GM12878 (cell line): Measurements from ENCODE around the gene JADE2. TPM values are rescaled to one million over a fixed set of nuclear protein-coding genes. Genes with fewer than 3 reads are reported as not detected.
A peak's percentile ranks its signal among the peaks of the same experiment; 100 is the strongest.

Experiments used
- ATAC-seq: fragments of 200-7000 bp; cut with Tn5 transposase; 3 replicates; pipeline ENCODE4 v1.9.1; 2020; ENCODE audit warnings: mild to moderate bottlenecking, moderate library complexity
- BruUV-seq: library from RNA; stranded (reverse); fragments of 400-500 nt; replicated peaks from 2 replicates; lab custom pipeline; 2021; lab: Mats Ljungman, UMichigan
- CTCF ChIA-PET: fragments of 300-600 bp; sonication (Branson Sonifier 250); formaldehyde crosslinking; extraction: SDS; loops from one replicate; lab custom pipeline; 2021; ENCODE audit warnings: inconsistent platforms; lab: Yijun Ruan, JAX
- POLR2A ChIA-PET: fragments of 350-600 bp; formaldehyde crosslinking; extraction: SDS; loops from one replicate; lab custom pipeline; 2021; ENCODE audit warnings: inconsistent platforms; lab: Charles Lee
- RAD21 ChIA-PET: fragments of 300-600 bp; sonication (Branson Sonifier 250); formaldehyde crosslinking; loops from one replicate; lab custom pipeline; 2023; ENCODE audit warnings: antibody characterized with exemption; ENCODE audit not compliant: unreplicated experiment; lab: Charles Lee
- SMC1A ChIA-PET: fragments of 300-600 bp; sonication (Branson Sonifier 250); formaldehyde crosslinking; loops from one replicate; lab custom pipeline; 2023; ENCODE audit not compliant: unreplicated experiment, uncharacterized antibody; lab: Charles Lee
- DNase-seq: peaks from one replicate; pipeline ENCODE4 v3.0.0-alpha.2; 2011; ENCODE audit warnings: low read depth, low spot score
- FAIRE-seq: peaks from 3 replicates; lab custom pipeline; 2011; peaks lifted over from hg19 to GRCh38; lab: Jason Lieb, UNC
- H2AFZ ChIP-seq: 2 replicates; pipeline ENCODE4 v1.6.0; 2011; ENCODE audit warnings: low read depth, low read length, control low read depth; ENCODE audit not compliant: control insufficient read depth
- H3K27ac ChIP-seq: 2 replicates; pipeline ENCODE4 v1.5.1; 2011; ENCODE audit warnings: control low read depth; ENCODE audit not compliant: control insufficient read depth, insufficient read depth
- H3K27me3 ChIP-seq, 2 experiments: replicated peaks in 1 of 2; 2 replicates each; pipeline versions ENCODE4 v1.6.0 to v1.6.1; 2011; ENCODE audit warnings: low read length in 1 of 2; ENCODE audit not compliant: control insufficient read depth in 2 of 2, insufficient read depth in 2 of 2
- H3K36me3 ChIP-seq, 2 experiments: 2 replicates each; pipeline ENCODE4 v1.5.1; 2011; ENCODE audit warnings: low read length in 1 of 2; ENCODE audit not compliant: control insufficient read depth in 2 of 2, insufficient read depth in 2 of 2
- H3K4me1 ChIP-seq: 2 replicates; pipeline ENCODE4 v1.6.1; 2011; ENCODE audit warnings: mild to moderate bottlenecking, low read length, moderate library complexity, mixed read lengths; ENCODE audit not compliant: control insufficient read depth, insufficient read depth
- H3K4me2 ChIP-seq: 2 replicates; pipeline ENCODE4 v1.6.0; 2011; ENCODE audit warnings: control low read depth; ENCODE audit not compliant: control insufficient read depth, insufficient read depth
- H3K4me3 ChIP-seq: fragments of 200-600 bp; sonication (generic); 2 replicates; pipeline ENCODE4 v1.5.1; 2016
- H3K79me2 ChIP-seq: 2 replicates; pipeline ENCODE4 v1.6.0; 2011; ENCODE audit warnings: low read length; ENCODE audit not compliant: control insufficient read depth, insufficient read depth
- H3K9ac ChIP-seq: 2 replicates; pipeline ENCODE4 v1.8.0; 2011; ENCODE audit warnings: low read length, control low read depth, mixed read lengths; ENCODE audit not compliant: control insufficient read depth, insufficient read depth
- H3K9me3 ChIP-seq: replicated peaks from 3 replicates; pipeline ENCODE4 v1.5.1; 2011; ENCODE audit warnings: mild to moderate bottlenecking, low read length; ENCODE audit not compliant: control insufficient read depth, insufficient read depth
- H4K20me1 ChIP-seq: 2 replicates; pipeline ENCODE4 v1.6.0; 2011; ENCODE audit not compliant: control insufficient read depth, insufficient read depth
- ATF7 ChIP-seq: fragments of 450-650 bp; IDR thresholded peaks from 2 replicates; pipeline ENCODE4 v1.6.1; 2016; ENCODE audit warnings: low read depth, mild to moderate bottlenecking
- BHLHE40 ChIP-seq, 2 experiments: fragments of 450-650 bp in 1 of 2; IDR thresholded peaks; 2 replicates each; pipeline ENCODE4 v1.6.1; 2011 to 2017; ENCODE audit warnings: low read depth in 2 of 2, borderline replicate concordance in 1 of 2, improper control_type of control experiment in 1 of 2, low read length in 1 of 2, mild to moderate bottlenecking in 1 of 2
- CBX3 ChIP-seq: fragments of 200-600 bp; sonication (generic); IDR thresholded peaks from 2 replicates; pipeline ENCODE4 v1.6.1; 2016; ENCODE audit warnings: low read depth, borderline replicate concordance
- CREB1 ChIP-seq: IDR thresholded peaks from 2 replicates; pipeline ENCODE4 v1.6.1; 2012; ENCODE audit warnings: low read depth, mild to moderate bottlenecking, inconsistent platforms
- ELK1 ChIP-seq: IDR thresholded peaks from 2 replicates; pipeline ENCODE4 v1.6.1; 2012; ENCODE audit warnings: low read depth, low read length, improper control_type of control experiment
- HCFC1 ChIP-seq: fragments of 150-350 bp; IDR thresholded peaks from 2 replicates; pipeline ENCODE4 v1.6.1; 2014; ENCODE audit warnings: low read length
- JUNB ChIP-seq: IDR thresholded peaks from 2 replicates; pipeline ENCODE4 v1.6.1; 2016; ENCODE audit warnings: antibody characterized with exemption, mild to moderate bottlenecking
- MEF2A ChIP-seq: IDR thresholded peaks from 2 replicates; pipeline ENCODE4 v1.6.1; 2011; ENCODE audit warnings: low read depth, mild to moderate bottlenecking, low read length, moderate library complexity; ENCODE audit not compliant: insufficient read depth
- NFIC ChIP-seq: IDR thresholded peaks from 2 replicates; pipeline ENCODE4 v1.6.1; 2012; ENCODE audit warnings: low read depth, mild to moderate bottlenecking, inconsistent platforms, low read length, moderate library complexity
- NFYB ChIP-seq: IDR thresholded peaks from 2 replicates; pipeline ENCODE4 v1.6.1; 2011; ENCODE audit warnings: low read depth, mild to moderate bottlenecking, low read length, improper control_type of control experiment, moderate library complexity; ENCODE audit not compliant: insufficient read depth
- NR2F1 ChIP-seq: fragments of 450-650 bp; conservative IDR thresholded peaks from 2 replicates; pipeline ENCODE4 v1.6.1; 2017; ENCODE audit warnings: mild to moderate bottlenecking
- NRF1 ChIP-seq: conservative IDR thresholded peaks from 2 replicates; pipeline ENCODE4 v1.6.1; 2011; ENCODE audit warnings: mild to moderate bottlenecking, low read depth, low read length, improper control_type of control experiment
- PBX3 ChIP-seq: IDR thresholded peaks from 2 replicates; pipeline ENCODE4 v1.6.1; 2011; ENCODE audit warnings: mild to moderate bottlenecking, low read depth, low read length, moderate library complexity; ENCODE audit not compliant: insufficient replicate concordance
- RCOR1 ChIP-seq: conservative IDR thresholded peaks from 2 replicates; pipeline ENCODE4 v1.6.1; 2012; ENCODE audit warnings: low read depth, low read length, improper control_type of control experiment
- RFX5 ChIP-seq: IDR thresholded peaks from 2 replicates; pipeline ENCODE4 v1.6.1; 2011; ENCODE audit warnings: low read depth, low read length, improper control_type of control experiment
- RUNX3 ChIP-seq: IDR thresholded peaks from 2 replicates; pipeline ENCODE4 v1.6.1; 2012; ENCODE audit warnings: low read length, inconsistent platforms
- SMAD5 ChIP-seq: IDR thresholded peaks from 2 replicates; pipeline ENCODE4 v1.6.1; 2016; ENCODE audit warnings: antibody characterized with exemption, low read depth
- ZNF592 ChIP-seq: fragments of 450-650 bp; IDR thresholded peaks from 2 replicates; pipeline ENCODE4 v1.6.1; 2017; ENCODE audit warnings: mild to moderate bottlenecking, moderate library complexity
- WGBS: methylation state at CpG from one replicate; pipeline ENCODE4 v1.1.6; 2016; ENCODE audit warnings: low lambda C conversion rate; ENCODE audit not compliant: insufficient replicate concordance, insufficient coverage; ENCODE audit errors: missing lambda C conversion rate; 5-methylcytosine and 5-hydroxymethylcytosine counted together
- in situ Hi-C: fragments of 300-500 bp; cut with MboI; formaldehyde crosslinking; loops from 9 replicates; pipeline ENCODE4 v1.14.3; 2018; ENCODE audit warnings: mixed read lengths
- intact Hi-C: fragments of 100-400 bp; cut with micrococcal nuclease; formaldehyde crosslinking; loops from one replicate; pipeline ENCODE4 v1.14.2; 2022; ENCODE audit not compliant: unreplicated experiment
- polyA plus RNA-seq, 11 experiments: library from polyadenylated mRNA; depleted of rRNA in 4 of 11; unstranded in 6 of 11; stranded (reverse) in 5 of 11; fragments of >200 nt; fragmentation: Nextera tagmentation in 4 of 11; fragmentation: Illumina TruSeq in 1 of 11; extraction: Ambion mirVana in 4 of 11; extraction: Trizol in 1 of 11; gene quantifications; 1 replicate in 1 of 11; 2 replicates in 10 of 11; pipeline versions ENCODE4 v1.2.1 to v1.2.3, GENCODE V29; 2011 to 2016; ENCODE audit warnings: inconsistent platforms in 2 of 11, missing spikeins in 2 of 11, low read depth in 1 of 11
- total RNA-seq, 4 experiments: library from RNA; depleted of rRNA in 3 of 4; stranded (reverse); fragments of >200 nt in 3 of 4; fragmentation: Illumina TruSeq in 1 of 4; extraction: Trizol in 1 of 4; gene quantifications; 2 replicates each; pipeline versions ENCODE4 v1.2.1 to v1.2.3, GENCODE V29; 2013 to 2021

The JADE2 gene
- total and polyA plus RNA-seq, 10 of the 15 experiments (the other 5 are each of a cell fraction or from before 2014, with no cell fraction given): 1.5 to 67.0 (median 22.4) TPM

- ATAC-seq: peak; percentile 91
- BruUV-seq: no TSS peak
- FAIRE-seq: no peak
- no peaks in the 10 kb centered on the region for H4K20me1 ChIP-seq
- H3K9me3 ChIP-seq: no peaks in the 10 kb centered on the region
- peaks cover 10% of the 10 kb centered on the region; the same call in 1 of the 2 replicates for H3K4me1 ChIP-seq
- ChIA-PET RAD21 (no interaction called here), POLR2A (interaction anchor here (0.5 kb wide), 1 partner anchor 250 kb away, joined by 9 read pairs; no protein-coding TSS in a partner anchor), SMC1A (interaction anchor here (1.4 to 1.5 kb wide), 2 partner anchors 10 to 15 kb away, joined by 6 to 8 read pairs; no protein-coding TSS in a partner anchor), CTCF (interaction anchor here (0.9 to 1.7 kb wide), 3 partner anchors 11 to 16 kb away, joined by 4 to 11 read pairs (median 8); no protein-coding TSS in a partner anchor)
- no peak for DNase-seq
- intact Hi-C loops: no loop called here
- H2AFZ ChIP-seq: no peak overlapping the region
- no peaks in the 10 kb centered on the region; the same call in 1 of the 2 replicates for H3K79me2 ChIP-seq
- no peak overlapping the region for H3K9ac ChIP-seq
- WGBS: 0% methylated on average over 1 of the region's 1 CpG
- no peak overlapping the region for H3K4me3 ChIP-seq
- H3K27ac ChIP-seq: no peak overlapping the region
- in situ Hi-C loops: no loop called here
- no peak overlapping the region for H3K4me2 ChIP-seq
- H3K36me3 ChIP-seq: peaks cover 2 to 14% of the 10 kb centered on the region in 2 experiments; a peak in 2 of 4 replicates
- no peaks in the 10 kb centered on the region for H3K27me3 ChIP-seq
- TF ChIP-seq RCOR1: no peak
- TF ChIP-seq MEF2A: 0 out of 2 replicates have a peak, but pooled peaks have one; percentile 71
- peak; percentile 31; the same call in 1 of the 2 replicates for TF ChIP-seq RUNX3
- TF ChIP-seq CBX3: no peak
- TF ChIP-seq NFYB: 0 out of 2 replicates have a peak, but pooled peaks have one; percentile 25
- TF ChIP-seq ATF7: peak; percentile 62; the same call in 1 of the 2 replicates
- TF ChIP-seq BHLHE40 (IDR thresholded peaks at IDR 0.05; ENCODE audit: borderline replicate concordance in 1 of 2, low read depth in 2 of 2, low read length in 1 of 2): no peak
- TF ChIP-seq PBX3: peak; percentile 63
- TF ChIP-seq SMAD5: no peak
- no peak for TF ChIP-seq ELK1
- no peak for TF ChIP-seq ZNF592
- TF ChIP-seq RFX5: no peak
- no peak for TF ChIP-seq HCFC1
- TF ChIP-seq NRF1: no peak
- TF ChIP-seq NR2F1: no peak
- TF ChIP-seq CREB1: 0 out of 2 replicates have a peak, but pooled peaks have one; percentile 38
- peak; percentile 51 for TF ChIP-seq NFIC
- TF ChIP-seq JUNB: peak; percentile 80
Observed at GRCh38 chr5:134603059-134603458, 77.6 kb downstream of the JADE2 start.
